Fibroblast of the aortic adventitia (primary cell): ENCODE measurements around the gene ADD1. TPM values are rescaled to one million over a fixed set of nuclear protein-coding genes. Genes with fewer than 3 reads are reported as not detected.
A peak's percentile ranks its signal among the peaks of the same experiment; 100 is the strongest.

Experiments used
- DNase-seq: peaks from one replicate; pipeline ENCODE4 v3.0.0-alpha.2; 2010; ENCODE audit warnings: low read depth
- H3K4me3 ChIP-seq: 2 replicates; pipeline ENCODE4 v1.5.1; 2011; ENCODE audit warnings: low read depth, mild to moderate bottlenecking, control low read depth, low read length, moderate library complexity
- total RNA-seq: library from RNA; depleted of rRNA; stranded (reverse); fragments of >200 nt; gene quantifications from 2 replicates; pipeline ENCODE4 v1.2.3, GENCODE V29; 2012; ENCODE audit warnings: low replicate concordance
- TF ChIP-seq, protein P1 (sequence below): IDR thresholded peaks from 2 replicates; pipeline ENCODE4 v1.5.1; 2011; ENCODE audit warnings: mild to moderate bottlenecking, low read length, control low read depth, inconsistent platforms; ENCODE audit not compliant: insufficient read depth

The ADD1 gene
- total RNA-seq, 1 donor = 168 TPM

DNA sequence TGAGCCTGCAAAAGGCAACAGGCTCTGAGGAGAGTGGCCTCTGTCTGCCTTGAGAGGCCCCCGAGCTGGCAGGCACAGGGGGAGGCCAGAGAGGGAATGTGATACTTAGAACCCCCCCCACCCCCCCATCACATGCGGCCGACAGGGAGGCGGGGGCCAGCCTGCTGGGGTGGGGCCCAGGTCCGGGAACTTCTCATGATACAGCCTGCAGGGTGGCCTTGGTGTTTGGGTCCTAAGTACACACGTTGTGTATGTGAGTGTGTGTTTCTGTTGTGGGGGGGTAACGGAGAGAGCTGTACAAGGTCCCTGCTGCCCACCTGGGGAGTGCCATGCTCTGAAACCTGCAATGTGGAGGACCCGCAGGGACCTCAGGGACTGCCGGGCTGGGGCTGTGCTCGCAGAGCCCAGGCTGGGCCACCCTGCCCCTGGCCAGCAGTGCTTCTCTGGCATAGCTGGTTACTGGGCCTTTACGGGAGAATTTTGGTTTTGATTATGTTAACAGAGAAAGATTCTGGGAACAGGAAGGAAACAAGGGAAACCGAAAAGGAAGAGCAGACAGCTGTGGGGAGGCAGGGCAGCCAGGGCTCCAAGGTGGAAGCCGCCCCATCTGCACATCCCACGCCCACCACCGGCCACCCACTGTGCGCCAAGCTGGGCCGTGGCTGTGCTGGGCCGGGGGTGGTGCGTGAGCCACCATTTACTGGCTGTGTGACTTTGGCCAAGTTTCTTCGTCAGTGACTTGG is 30.9 kb upstream of the ADD1 start:
- H3K4me3 ChIP-seq = peak overlapping the region; percentile 17
- TF ChIP-seq, protein P1, sequence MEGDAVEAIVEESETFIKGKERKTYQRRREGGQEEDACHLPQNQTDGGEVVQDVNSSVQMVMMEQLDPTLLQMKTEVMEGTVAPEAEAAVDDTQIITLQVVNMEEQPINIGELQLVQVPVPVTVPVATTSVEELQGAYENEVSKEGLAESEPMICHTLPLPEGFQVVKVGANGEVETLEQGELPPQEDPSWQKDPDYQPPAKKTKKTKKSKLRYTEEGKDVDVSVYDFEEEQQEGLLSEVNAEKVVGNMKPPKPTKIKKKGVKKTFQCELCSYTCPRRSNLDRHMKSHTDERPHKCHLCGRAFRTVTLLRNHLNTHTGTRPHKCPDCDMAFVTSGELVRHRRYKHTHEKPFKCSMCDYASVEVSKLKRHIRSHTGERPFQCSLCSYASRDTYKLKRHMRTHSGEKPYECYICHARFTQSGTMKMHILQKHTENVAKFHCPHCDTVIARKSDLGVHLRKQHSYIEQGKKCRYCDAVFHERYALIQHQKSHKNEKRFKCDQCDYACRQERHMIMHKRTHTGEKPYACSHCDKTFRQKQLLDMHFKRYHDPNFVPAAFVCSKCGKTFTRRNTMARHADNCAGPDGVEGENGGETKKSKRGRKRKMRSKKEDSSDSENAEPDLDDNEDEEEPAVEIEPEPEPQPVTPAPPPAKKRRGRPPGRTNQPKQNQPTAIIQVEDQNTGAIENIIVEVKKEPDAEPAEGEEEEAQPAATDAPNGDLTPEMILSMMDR = no peak
- DNase-seq = no peak

DNA sequence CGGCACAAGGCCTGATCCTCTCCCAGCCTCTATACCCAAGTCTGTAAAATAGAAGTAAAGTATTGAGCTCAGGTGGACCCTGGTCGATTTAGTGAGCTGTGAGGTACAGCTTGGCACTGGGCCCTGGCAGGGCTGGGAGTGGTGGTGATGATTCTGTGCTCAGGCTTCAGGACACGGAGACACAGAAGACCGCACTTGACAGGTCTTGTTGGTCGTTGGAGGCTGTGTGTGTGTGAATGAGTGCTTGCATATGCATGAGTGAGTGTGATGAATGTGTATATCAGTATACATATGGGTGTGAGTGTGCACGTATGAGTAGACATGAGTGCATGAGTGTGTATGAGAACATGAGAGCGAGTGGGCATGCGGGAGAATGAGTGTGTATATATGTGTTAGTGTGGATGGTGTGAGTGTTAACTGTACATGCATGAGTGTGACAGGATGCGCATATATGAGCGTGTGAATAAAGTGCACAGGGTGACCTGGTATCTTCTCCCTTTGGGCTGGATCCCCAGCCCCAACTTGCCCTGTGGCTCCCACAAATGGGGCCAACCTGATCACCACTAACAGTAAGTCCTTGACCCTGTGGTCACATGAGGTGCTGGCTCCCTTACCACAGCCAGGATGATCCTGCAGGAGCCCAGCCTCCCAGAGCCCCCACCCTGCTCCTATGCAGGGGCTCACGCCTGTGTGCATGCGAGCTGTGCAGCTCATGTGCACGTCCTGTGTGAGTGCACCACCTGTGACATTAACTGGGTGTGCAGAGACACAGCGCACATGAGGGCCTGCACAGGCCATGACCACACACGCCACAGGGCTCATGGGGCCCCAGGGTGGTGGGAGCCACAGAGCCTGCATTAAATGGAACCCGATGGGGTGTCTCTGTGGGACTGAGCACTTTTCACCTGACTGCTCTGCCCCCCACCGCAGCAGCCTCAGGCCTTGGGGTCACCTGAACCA is 29.9 kb upstream of the ADD1 start:
- no peak overlapping the region for H3K4me3 ChIP-seq

DNA sequence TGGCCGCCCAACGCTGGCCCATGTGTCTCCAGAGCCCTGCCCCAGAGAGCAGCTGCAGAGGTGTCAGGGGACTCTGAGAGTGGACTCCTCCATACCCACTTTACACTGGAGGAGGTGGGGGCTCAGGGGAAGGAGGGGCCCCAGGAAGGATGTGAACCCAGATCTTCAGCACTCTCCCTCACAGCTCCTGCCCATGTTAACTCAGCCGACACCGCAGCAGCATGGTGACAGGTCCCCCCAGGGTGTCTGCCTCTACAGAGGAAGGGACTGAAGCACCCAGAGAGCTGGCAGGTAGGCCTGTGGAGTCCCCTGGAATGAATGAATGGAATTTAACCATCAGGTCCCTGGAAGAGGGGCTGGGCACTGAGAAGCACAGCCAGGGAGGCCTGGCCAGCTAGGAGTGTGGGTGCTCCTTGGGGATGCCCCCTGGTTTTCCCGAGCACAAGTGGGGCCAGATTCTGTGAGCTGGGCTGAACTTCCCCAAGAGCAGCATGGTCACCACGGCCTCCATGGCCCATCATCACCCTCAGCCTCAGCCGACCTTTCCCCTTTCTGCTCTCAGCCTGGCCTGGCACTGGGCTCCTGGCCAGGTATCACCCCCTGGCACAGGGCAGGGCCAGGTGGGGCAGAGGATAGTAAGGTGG is 28.9 kb upstream of the ADD1 start:
- DNase-seq = no peak
- TF ChIP-seq, protein P1 = no peak
- no peak overlapping the region for H3K4me3 ChIP-seq

More for the DNA sequence above, 29.9 kb upstream of the ADD1 start:
- TF ChIP-seq, protein P1 = no peak
- no peak for DNase-seq

DNA sequence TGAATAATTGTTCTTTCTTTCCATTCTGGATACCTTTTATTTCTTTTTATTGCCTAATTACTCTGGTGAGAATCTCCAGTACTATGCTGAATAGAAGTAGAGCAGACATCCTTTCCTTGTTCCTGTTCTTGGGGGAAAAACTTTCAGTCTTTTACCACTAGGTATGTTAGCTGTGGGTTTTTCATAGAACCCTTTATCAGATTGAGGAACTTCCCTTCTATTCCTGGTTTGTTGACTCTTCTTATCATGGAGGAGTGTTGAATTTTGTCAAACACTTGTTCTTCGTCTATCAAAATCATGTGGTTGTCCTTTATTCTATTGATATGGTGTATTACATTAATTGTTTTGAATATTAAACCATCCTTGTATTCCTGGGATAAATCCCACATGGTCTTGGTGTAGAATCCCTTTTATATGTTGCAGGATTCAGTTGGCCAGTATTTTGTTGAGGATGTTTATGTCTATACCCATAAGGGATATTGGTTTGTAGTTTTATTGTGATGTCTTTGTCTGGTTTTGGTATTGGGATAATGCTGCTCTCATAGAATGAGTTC is 27.2 kb upstream of the ADD1 start:
- TF ChIP-seq, protein P1 = no peak
- no peak for DNase-seq
- no peak overlapping the region for H3K4me3 ChIP-seq

DNA sequence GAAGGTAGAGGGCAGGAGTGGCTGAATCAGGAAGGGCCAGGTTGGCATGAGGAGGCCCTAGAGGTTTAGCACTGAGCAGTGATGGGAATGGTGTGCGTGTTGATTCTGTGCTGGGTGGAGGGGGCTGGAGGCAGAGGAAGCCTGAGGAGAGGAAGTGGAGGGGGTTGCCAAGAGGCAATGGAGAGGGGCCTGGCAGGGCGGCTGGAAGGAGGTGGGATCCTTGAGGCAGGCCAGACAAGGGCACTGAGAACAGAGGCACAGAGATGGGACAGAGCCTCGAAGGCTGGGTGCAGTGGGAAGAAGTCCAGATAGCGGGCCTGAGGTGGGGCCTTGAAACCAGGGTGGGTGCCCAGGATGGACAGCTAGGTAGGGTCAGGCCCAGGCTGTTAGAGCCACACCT is 26.5 kb upstream of the ADD1 start:
- no peak overlapping the region for H3K4me3 ChIP-seq
- DNase-seq = no peak
- TF ChIP-seq, protein P1 = no peak

DNA sequence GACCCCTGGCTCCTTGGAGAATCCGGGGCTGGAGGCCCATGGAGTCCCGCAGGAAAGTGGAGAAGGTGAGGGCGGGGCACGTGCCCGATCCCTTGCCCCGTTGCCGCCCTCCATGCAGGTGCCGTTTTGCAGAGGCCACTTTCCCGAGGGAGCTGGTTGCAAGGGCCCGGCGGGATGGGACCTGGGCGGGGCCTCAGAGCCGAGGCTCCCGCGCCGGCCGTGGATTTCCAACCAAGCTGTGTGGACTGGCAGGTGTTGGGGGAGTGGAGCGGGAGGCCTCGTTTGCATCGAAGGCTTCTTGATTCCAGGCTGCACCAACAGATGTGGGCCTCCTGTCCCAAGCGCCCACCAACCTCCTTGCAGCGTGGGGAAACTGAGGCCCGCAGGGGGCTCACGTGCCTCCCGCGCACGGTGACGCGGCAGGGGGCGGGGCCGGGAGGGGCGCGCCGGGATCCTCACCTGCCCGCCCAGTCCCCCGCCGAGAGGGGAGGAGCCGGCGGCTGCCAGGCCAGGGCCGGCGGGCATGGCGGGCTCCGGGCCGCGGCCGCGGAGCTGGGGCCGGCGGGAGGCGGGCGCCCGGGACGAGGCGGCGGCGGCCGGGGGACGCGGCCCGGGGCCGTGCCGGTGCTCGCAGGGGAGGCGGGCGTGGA is 25.8 kb upstream of the ADD1 start:
- peak overlapping the region; percentile 57 for H3K4me3 ChIP-seq
- TF ChIP-seq, protein P1 = no peak
- no peak for DNase-seq
